Caco-2 (cell line): ENCODE data around the gene SLC35B4. TPM values are rescaled to one million over a fixed set of nuclear protein-coding genes. Genes with fewer than 3 reads are reported as not detected.

ENCODE experiments used
- BruUV-seq: library from RNA; stranded (reverse); fragments of 400-500 nt; replicated peaks from 2 replicates; lab custom pipeline; 2021; lab: Mats Ljungman, UMichigan
- CTCF ChIA-PET: fragments of 300-600 bp; sonication (Branson Sonifier 250); formaldehyde crosslinking; loops from one replicate; lab custom pipeline; 2022; ENCODE audit warnings: antibody characterized with exemption; lab: Charles Lee
- POLR2A ChIA-PET: fragments of 300-600 bp; sonication (Branson Sonifier 250); formaldehyde crosslinking; loops from one replicate; lab custom pipeline; 2022; ENCODE audit warnings: antibody characterized with exemption; lab: Charles Lee
- DNase-seq, 2 experiments: peaks; one replicate each; pipeline versions ENCODE4 v3.0.0 to v3.0.0-alpha.2; 2020 to 2022
- H3K27me3 ChIP-seq: replicated peaks from 2 replicates; pipeline ENCODE4 v1.6.0; 2011; ENCODE audit warnings: low read length; ENCODE audit not compliant: control insufficient read depth, insufficient read depth
- H3K36me3 ChIP-seq: 2 replicates; pipeline ENCODE4 v1.5.1; 2011; ENCODE audit warnings: low read length; ENCODE audit not compliant: control insufficient read depth, insufficient read depth
- H3K4me1 ChIP-seq: fragments of 250-450 bp; sonication (Bioruptor Pico); 2 replicates; pipeline ENCODE4 v1.5.1; 2020; ENCODE audit warnings: mild to moderate bottlenecking
- H3K4me3 ChIP-seq: 2 replicates; pipeline ENCODE4 v1.5.1; 2011; ENCODE audit warnings: low read depth, mild to moderate bottlenecking, control low read depth, low read length
- H3K9me3 ChIP-seq: fragments of 250-450 bp; sonication (Bioruptor Pico); 2 replicates; pipeline ENCODE4 v1.5.1; 2020; ENCODE audit warnings: mild to moderate bottlenecking, moderate library complexity
- H3K27ac Mint-ChIP-seq: one replicate; pipeline ENCODE4 v1.8.0; 2022; ENCODE audit warnings: mixed read lengths; ENCODE audit not compliant: unreplicated experiment
- H3K27me3 Mint-ChIP-seq: one replicate; pipeline ENCODE4 v1.8.0; 2022; ENCODE audit warnings: mixed read lengths; ENCODE audit not compliant: insufficient read depth, unreplicated experiment
- H3K36me3 Mint-ChIP-seq: one replicate; pipeline ENCODE4 v1.8.0; 2022; ENCODE audit warnings: mild to moderate bottlenecking, mixed read lengths; ENCODE audit not compliant: insufficient read depth, unreplicated experiment
- H3K4me1 Mint-ChIP-seq: one replicate; pipeline ENCODE4 v1.8.0; 2022; ENCODE audit warnings: low read depth, mixed read lengths; ENCODE audit not compliant: unreplicated experiment
- H3K4me3 Mint-ChIP-seq: one replicate; pipeline ENCODE4 v1.8.0; 2022; ENCODE audit warnings: mild to moderate bottlenecking, moderate library complexity, mixed read lengths; ENCODE audit not compliant: unreplicated experiment
- H3K9me3 Mint-ChIP-seq: one replicate; pipeline ENCODE4 v1.8.0; 2022; ENCODE audit warnings: mixed read lengths; ENCODE audit not compliant: unreplicated experiment
- CTCF ChIP-seq, 2 experiments: fragments of 200-600 bp in 1 of 2; IDR thresholded peaks; 1 replicate in 1 of 2; 2 replicates in 1 of 2; pipeline versions ENCODE4 v1.5.1 to v1.8.0; 2011 to 2022; ENCODE audit warnings: antibody characterized with exemption in 1 of 2, control low read depth in 1 of 2, inconsistent platforms in 1 of 2, low read depth in 1 of 2, low read length in 1 of 2, mild to moderate bottlenecking in 1 of 2, moderate library complexity in 1 of 2; ENCODE audit not compliant: insufficient read depth in 1 of 2, severe bottlenecking in 1 of 2, unreplicated experiment in 1 of 2
- intact Hi-C: fragments of 100-400 bp; cut with micrococcal nuclease; formaldehyde crosslinking; loops from one replicate; pipeline ENCODE4 v1.10.0; 2022; ENCODE audit not compliant: unreplicated experiment
- total RNA-seq: library from RNA; stranded (reverse); gene quantifications from 2 replicates; pipeline ENCODE4 v1.2.3, GENCODE V29; 2022

Gene SLC35B4
- total RNA-seq, 1 experiment from 2014 or later, result 18.2 TPM

GRCh38 chr7:134248196-134248595 lies 68.5 kb downstream of the SLC35B4 start:
- CTCF ChIA-PET, result no interaction called here

GRCh38 chr7:134246761-134247160 lies 70.0 kb downstream of the SLC35B4 start:
- no TSS peak for BruUV-seq
- CTCF ChIA-PET, result no interaction called here
- Histone ChIP-seq H3K36me3 (no peaks in the 10 kb centered on the region), H3K4me1 (no peaks in the 10 kb centered on the region), H3K9me3 (no peaks in the 10 kb centered on the region), H3K4me3 (no peak overlapping the region), H3K27me3 (no peaks in the 10 kb centered on the region)
- no peak for TF ChIP-seq CTCF (IDR thresholded peaks at IDR 0.05; ENCODE audit: insufficient read depth in 1 of 2, low read depth in 1 of 2, low read length in 1 of 2, severe bottlenecking in 1 of 2, unreplicated experiment in 1 of 2)
- H3K4me1 Mint-ChIP-seq, result no peaks in the 10 kb centered on the region
- POLR2A ChIA-PET, result no interaction called here
- no peak overlapping the region for H3K4me3 Mint-ChIP-seq
- H3K27me3 Mint-ChIP-seq, result peaks cover 6% of the 10 kb centered on the region
- intact Hi-C loops, result no loop called here
- DNase-seq, result no peak
- no peaks in the 10 kb centered on the region for H3K9me3 Mint-ChIP-seq
- no peak overlapping the region for H3K27ac Mint-ChIP-seq
- no peaks in the 10 kb centered on the region for H3K36me3 Mint-ChIP-seq

More at GRCh38 chr7:134248196-134248595, 68.5 kb downstream of the SLC35B4 start:
- TF ChIP-seq CTCF (IDR thresholded peaks at IDR 0.05; ENCODE audit: insufficient read depth in 1 of 2, low read depth in 1 of 2, low read length in 1 of 2, severe bottlenecking in 1 of 2, unreplicated experiment in 1 of 2), result no peak
- Histone ChIP-seq H3K36me3 (no peaks in the 10 kb centered on the region), H3K9me3 (no peaks in the 10 kb centered on the region), H3K4me1 (no peaks in the 10 kb centered on the region), H3K4me3 (no peak overlapping the region), H3K27me3 (no peaks in the 10 kb centered on the region)
- Mint-ChIP-seq H3K27ac (no peak overlapping the region), H3K27me3 (peaks cover 2% of the 10 kb centered on the region), H3K4me3 (no peak overlapping the region), H3K9me3 (no peaks in the 10 kb centered on the region), H3K4me1 (no peaks in the 10 kb centered on the region), H3K36me3 (no peaks in the 10 kb centered on the region)
- intact Hi-C loops, result no loop called here
- no TSS peak for BruUV-seq
- no peak for DNase-seq
- POLR2A ChIA-PET, result no interaction called here

- no peaks in the 10 kb centered on the region for H3K27me3 ChIP-seq
- ChIA-PET POLR2A (no interaction called here), CTCF (no interaction called here)
- Mint-ChIP-seq H3K36me3 (no peaks in the 10 kb centered on the region), H3K27ac (no peak overlapping the region), H3K9me3 (no peaks in the 10 kb centered on the region), H3K27me3 (peaks cover 8% of the 10 kb centered on the region), H3K4me1 (no peaks in the 10 kb centered on the region), H3K4me3 (no peak overlapping the region)
- no peaks in the 10 kb centered on the region for H3K4me1 ChIP-seq
- no TSS peak for BruUV-seq
- H3K36me3 ChIP-seq, result no peaks in the 10 kb centered on the region
- intact Hi-C loops, result no loop called here
- H3K9me3 ChIP-seq, result no peaks in the 10 kb centered on the region
- DNase-seq, result no peak
- no peak overlapping the region for H3K4me3 ChIP-seq
- TF ChIP-seq CTCF (IDR thresholded peaks at IDR 0.05; ENCODE audit: insufficient read depth in 1 of 2, low read depth in 1 of 2, low read length in 1 of 2, severe bottlenecking in 1 of 2, unreplicated experiment in 1 of 2), result no peak
Measured at GRCh38 chr7:134246347-134246746, 70.4 kb downstream of the SLC35B4 start.
